Measurements from ENCODE around the gene MDM4. TPM values are rescaled to one million over a fixed set of nuclear protein-coding genes. Genes with fewer than 3 reads are reported as not detected.

The MDM4 gene
- total RNA-seq, 6 donors from 2014 or later = 40.0 to 167 (median 69.2) TPM

DNA sequence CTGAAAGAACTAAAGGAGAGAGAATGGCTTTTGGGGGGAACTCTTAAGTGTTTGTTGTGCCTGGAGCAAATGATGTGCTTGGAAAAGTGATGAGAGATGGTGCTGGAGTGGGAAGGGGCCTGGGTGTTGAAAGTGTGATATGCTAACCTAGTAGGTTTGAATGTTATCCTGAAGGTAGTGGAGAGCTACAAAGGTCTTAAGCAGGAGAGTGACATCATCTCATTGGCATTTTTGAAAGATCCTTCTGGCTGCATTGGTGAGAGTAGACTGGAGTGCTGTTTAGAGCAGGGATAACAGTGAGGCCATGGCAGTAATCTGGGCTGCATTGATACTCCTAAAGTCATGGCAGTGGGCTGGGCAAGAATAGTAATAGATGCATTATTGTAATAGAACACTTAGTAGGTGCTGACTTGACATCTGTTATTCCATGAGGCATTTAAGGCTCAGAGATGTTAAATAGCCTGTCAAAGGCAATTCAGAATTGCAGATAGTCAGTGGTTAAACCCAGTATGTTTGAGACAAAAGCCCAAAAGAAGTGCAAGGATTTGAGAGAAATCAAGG is 44.5 kb downstream of the MDM4 start:
- no peak for ATAC-seq (ENCODE audit: low FRiP score in 2 of 2)
- H3K27ac ChIP-seq = no peak overlapping the region
- H3K36me3 ChIP-seq = peaks cover 4 to 20% (median 12%) of the 10 kb centered on the region in 4 donors

DNA sequence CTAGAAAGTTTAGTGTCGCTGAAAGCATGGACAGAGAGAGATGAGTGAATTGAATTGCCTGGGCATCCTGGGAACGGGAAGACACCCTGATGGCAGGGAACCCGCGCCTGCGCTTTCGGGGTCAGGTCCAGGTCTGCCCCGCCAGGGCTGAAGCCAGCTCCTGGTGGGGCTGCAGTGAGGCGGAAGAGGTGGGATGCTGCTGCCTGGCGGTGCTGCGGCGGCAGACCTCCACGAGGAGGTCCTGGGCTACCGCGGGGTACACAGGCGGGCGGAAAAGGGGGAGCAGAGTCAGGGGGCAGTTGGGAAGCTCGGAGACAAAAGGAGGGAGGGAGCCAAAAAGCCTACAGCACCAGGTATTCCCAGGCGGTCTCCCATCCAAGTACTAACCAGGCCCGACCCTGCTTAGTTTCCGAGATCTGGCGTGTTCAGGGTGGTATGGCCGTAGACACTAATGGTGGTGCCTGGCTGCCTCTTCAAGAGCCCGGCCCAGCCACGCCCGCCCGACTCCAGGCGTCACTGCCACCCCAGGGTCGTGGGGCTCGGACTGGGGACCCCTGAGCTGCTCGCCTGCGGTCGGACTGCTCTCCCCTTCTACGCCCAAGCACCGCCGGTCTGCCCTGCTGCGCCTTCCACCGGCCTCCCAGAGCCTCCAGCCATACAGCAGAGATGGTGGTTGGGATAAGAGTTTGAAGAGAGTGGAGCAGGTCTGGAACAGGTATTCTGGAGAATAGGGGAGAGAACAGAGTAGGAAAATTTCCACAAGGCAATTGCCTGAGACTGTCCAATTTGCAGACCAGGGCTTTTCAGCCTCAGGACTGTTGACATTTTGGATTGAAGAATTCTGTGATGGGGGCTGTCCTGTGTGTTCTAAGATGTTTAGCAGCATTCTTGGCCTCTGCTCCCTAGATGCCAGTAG is 46.1 kb downstream of the MDM4 start:
- ATAC-seq (ENCODE audit: low FRiP score in 2 of 2) = no peak
- peak in 1 of 2 donors; percentile 79 for DNase-seq
- H3K36me3 ChIP-seq = peaks cover under 1 to 20% (median 12%) of the 10 kb centered on the region in 4 donors
- H3K27ac ChIP-seq = no peak overlapping the region
- H3K9me3 ChIP-seq = no peaks in the 10 kb centered on the region
- WGBS, 2 donors = 90 to 92% methylated on average over 36 to 37 of the region's 37 CpGs
- no peaks in the 10 kb centered on the region for H3K27me3 ChIP-seq
- H3K4me1 ChIP-seq = peaks cover 0 to 10% (median 4%) of the 10 kb centered on the region in 4 donors
- H3K4me3 ChIP-seq = no peak overlapping the region
- TF ChIP-seq EP300 (IDR thresholded peaks at IDR 0.05) (no peak), POLR2AphosphoS5 (IDR thresholded peaks at IDR 0.05) (no peak), POLR2A (IDR thresholded peaks at IDR 0.05) (no peak)
- TF ChIP-seq, protein P1, sequence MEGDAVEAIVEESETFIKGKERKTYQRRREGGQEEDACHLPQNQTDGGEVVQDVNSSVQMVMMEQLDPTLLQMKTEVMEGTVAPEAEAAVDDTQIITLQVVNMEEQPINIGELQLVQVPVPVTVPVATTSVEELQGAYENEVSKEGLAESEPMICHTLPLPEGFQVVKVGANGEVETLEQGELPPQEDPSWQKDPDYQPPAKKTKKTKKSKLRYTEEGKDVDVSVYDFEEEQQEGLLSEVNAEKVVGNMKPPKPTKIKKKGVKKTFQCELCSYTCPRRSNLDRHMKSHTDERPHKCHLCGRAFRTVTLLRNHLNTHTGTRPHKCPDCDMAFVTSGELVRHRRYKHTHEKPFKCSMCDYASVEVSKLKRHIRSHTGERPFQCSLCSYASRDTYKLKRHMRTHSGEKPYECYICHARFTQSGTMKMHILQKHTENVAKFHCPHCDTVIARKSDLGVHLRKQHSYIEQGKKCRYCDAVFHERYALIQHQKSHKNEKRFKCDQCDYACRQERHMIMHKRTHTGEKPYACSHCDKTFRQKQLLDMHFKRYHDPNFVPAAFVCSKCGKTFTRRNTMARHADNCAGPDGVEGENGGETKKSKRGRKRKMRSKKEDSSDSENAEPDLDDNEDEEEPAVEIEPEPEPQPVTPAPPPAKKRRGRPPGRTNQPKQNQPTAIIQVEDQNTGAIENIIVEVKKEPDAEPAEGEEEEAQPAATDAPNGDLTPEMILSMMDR (IDR thresholded peaks at IDR 0.05) = no peak

More for the DNA sequence above, 44.5 kb downstream of the MDM4 start:
- H3K27me3 ChIP-seq = no peaks in the 10 kb centered on the region
- no peaks in the 10 kb centered on the region for H3K9me3 ChIP-seq
- peaks cover 0 to 6% (median 2%) of the 10 kb centered on the region in 4 donors for H3K4me1 ChIP-seq
- TF ChIP-seq EP300 (IDR thresholded peaks at IDR 0.05) = no peak
- TF ChIP-seq, protein P1 (IDR thresholded peaks at IDR 0.05) = no peak
- no peak for DNase-seq
- H3K4me3 ChIP-seq = no peak overlapping the region

DNA sequence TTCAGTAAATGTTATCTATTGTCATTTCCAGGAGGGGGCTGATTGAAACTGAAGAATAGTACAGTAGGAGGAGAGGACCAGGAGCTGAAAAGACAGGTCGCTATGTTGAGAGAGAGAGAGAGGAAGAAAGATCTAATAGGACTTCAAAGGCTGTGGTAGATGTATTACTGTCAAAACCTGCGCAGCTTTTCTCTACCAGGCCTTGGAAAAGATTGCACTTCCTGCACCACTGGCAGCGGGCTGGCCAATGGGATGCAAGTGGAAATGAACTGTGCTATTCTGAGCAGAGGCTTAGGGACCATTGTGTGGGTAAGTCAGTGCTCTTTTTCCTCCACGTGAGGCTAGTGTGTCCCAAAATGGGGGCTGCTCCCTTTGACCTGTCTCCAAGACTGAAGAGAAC is 47.1 kb downstream of the MDM4 start:
- H3K27ac ChIP-seq = no peak overlapping the region
- DNase-seq (no peak), ATAC-seq (ENCODE audit: low FRiP score in 2 of 2) (no peak)
- TF ChIP-seq POLR2A (IDR thresholded peaks at IDR 0.05) (no peak), EP300 (IDR thresholded peaks at IDR 0.05) (no peak), POLR2AphosphoS5 (IDR thresholded peaks at IDR 0.05) (no peak)
- TF ChIP-seq, protein P1 (IDR thresholded peaks at IDR 0.05) = no peak
- no peaks in the 10 kb centered on the region for H3K9me3 ChIP-seq
- WGBS, 2 donors = 76 to 92% methylated on average over 4 of the region's 4 CpGs
- no peak overlapping the region for H3K4me3 ChIP-seq
- peaks cover 0 to 22% (median 13%) of the 10 kb centered on the region in 4 donors for H3K36me3 ChIP-seq
- no peaks in the 10 kb centered on the region for H3K27me3 ChIP-seq
- H3K4me1 ChIP-seq = peaks cover 0 to 10% (median 4%) of the 10 kb centered on the region in 4 donors

DNA sequence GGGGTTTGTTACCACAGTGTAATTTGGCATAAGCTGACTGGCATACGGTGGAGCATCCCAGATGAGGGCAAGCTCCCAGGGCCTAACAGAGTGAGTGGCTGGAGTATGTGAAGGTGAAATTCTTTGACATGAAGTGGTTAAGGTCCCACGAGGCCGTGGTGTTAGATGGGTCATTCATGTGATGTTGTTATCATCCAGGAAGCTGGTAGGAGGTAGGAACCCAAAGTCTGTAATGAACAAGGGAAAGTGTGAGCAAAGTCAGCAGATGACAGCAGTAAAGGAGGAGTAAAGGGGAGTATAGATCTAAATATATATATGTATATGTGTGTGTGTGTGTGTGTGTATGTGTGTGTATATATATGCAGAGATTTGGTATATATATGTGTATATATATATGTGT is 47.6 kb downstream of the MDM4 start:
- ATAC-seq (ENCODE audit: low FRiP score in 2 of 2) = no peak
- no peak for DNase-seq
- H3K27ac ChIP-seq = no peak overlapping the region
- H3K27me3 ChIP-seq = no peaks in the 10 kb centered on the region
- H3K9me3 ChIP-seq = no peaks in the 10 kb centered on the region
- H3K4me3 ChIP-seq = no peak overlapping the region
- TF ChIP-seq POLR2AphosphoS5 (IDR thresholded peaks at IDR 0.05) (no peak), EP300 (IDR thresholded peaks at IDR 0.05) (no peak), POLR2A (IDR thresholded peaks at IDR 0.05) (no peak)
- TF ChIP-seq, protein P1 (IDR thresholded peaks at IDR 0.05) = no peak
- peaks cover 0 to 10% (median 4%) of the 10 kb centered on the region in 4 donors for H3K4me1 ChIP-seq
- 68 to 73% methylated on average over 3 of the region's 3 CpGs for WGBS, 2 donors
- peaks cover 0 to 21% (median 11%) of the 10 kb centered on the region in 4 donors for H3K36me3 ChIP-seq

Data from upper lobe of left lung (tissue), 6 donors.